Activated T-helper 1 cell treated with Interleukin-2 at 50 U/mL for 16 hours (primary cell): ENCODE results near the gene FBXO47.
"Not testable (repeated sequence)": the region's sequence is repeated elsewhere in the genome, so short reads cannot be mapped to it uniquely, and the experiment has no call there.

Experiments used
- DNase-seq: peaks from one replicate; pipeline ENCODE4 v3.0.0-alpha.2; 2020; ENCODE audit warnings: low read depth

The FBXO47 gene

GRCh38 chr17:38980490-38981217 is 13.5 kb upstream of the FBXO47 start:
- DNase-seq = no peak

DNA sequence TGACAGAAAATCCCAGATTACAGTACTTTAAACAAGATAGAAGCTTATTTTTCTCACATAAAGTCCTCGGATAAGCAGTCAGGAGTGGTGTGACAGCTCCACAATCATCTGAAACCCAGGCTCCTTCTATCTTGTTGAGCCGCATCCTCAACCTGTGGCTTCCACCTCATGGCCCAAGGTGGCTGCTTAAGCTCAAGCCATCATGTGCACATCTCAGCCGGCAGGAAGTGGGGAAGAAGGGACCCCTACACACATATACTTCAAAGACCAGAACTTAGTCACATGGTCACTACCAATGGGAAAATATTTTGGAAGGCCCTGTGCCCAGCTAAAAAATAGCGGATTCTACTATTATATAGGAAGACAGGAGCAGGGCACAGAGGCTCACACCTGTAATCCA is 11.0 kb upstream of the FBXO47 start:
- DNase-seq = no peak

GRCh38 chr17:38976187-38976551 is 9.0 kb upstream of the FBXO47 start:
- not testable (repeated sequence) for DNase-seq

DNA sequence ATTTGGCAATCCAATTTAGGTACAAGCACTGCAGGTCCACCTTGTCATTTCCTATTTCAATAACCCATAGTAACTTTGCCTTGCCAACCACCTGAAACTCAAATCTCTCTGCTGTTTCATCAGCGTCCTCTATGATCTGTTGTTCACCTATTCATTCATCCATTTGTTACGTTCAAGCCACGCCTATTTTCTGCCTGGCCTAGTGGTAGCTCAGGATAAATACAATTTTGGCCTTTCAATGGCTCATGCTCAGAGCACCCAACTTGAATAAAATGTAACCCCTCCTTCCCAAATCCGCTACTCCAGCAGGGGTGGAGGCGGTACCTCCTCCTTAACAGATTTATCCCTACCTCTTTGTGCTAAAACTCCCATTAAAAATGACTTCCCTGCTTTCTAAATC is 3.6 kb upstream of the FBXO47 start:
- no peak for DNase-seq

- no peak for DNase-seq
Observed at GRCh38 chr17:38970128-38970527, 2.9 kb upstream of the FBXO47 start.

DNA sequence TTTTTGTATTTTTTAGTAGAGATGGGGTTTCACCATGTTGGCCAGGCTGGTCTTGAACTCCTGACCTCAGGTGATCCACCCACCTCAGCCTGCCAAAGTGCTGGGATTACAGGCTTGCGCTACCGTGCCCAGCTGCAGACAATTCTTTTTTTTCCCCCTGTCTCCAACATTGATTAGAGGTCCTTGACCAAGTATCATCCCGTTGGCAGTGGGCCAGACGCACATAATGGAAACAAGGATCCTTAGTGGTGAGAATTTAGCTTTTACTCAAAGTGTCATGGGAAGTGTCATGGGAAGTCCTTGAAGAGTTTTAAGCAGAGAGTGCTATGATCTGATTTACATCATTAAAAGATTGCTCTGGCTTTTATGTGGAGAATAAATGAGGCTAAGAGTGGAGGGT is 2.1 kb upstream of the FBXO47 start:
- no peak for DNase-seq

GRCh38 chr17:38961413-38961812 is 5.8 kb downstream of the FBXO47 start:
- no peak for DNase-seq

GRCh38 chr17:38960402-38960801 is 6.8 kb downstream of the FBXO47 start:
- no peak for DNase-seq

DNA sequence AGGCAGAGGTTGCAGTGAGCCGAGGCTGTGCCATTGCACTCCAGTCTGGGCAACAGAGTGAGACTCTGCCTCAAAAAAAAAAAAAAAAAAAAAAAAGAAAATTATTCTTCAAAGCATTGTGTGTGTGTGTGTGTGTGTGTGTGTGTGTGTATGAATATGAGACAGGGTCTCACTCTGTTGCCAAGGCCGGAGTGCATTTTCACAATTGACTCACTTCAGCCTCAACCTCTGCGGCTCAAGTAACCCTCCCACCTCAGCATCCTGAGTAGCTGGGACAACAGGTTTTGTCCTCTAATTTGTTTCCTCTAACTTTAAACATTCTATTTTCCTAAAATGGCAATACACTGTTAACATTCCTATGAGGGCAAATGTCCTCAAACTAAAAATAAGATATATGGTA is 7.7 kb downstream of the FBXO47 start:
- no peak for DNase-seq

DNA sequence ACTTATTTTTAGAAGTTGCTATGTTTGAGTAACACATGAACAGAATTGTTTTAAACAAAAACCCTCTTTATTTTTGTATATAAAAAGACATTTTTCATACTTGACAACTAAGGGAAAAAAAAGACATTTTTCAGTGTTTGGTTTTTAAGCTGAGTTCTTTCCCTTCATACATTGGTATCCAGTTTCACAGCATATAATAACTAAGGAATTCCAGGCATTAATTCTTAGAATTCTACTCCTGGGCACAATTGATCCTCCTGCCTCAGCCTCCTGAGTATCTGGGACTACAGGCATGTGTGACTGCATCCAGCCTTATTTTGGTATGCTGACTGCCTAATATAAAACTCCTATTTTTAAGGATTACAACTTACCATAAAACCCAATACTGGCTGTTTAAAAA is 8.4 kb downstream of the FBXO47 start:
- no peak for DNase-seq

DNA sequence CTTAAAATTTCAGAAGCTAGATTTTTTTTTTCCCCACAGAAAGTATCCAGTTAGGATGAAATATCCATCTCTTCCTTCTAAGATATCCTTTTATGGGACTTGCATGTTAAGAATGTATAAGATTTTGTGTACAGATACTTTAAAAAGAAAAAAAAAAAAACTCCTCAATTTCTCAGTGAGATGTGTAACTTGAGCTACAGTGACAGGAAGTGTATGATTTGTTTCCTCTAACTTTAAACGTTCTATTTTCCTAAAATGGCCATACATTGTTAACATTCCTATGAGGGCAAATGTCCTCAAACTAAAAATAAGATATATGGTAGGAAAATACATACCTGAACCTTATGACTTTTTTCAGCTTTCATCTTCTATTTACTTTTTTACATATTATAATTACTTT is 8.9 kb downstream of the FBXO47 start:
- no peak for DNase-seq

GRCh38 chr17:38953800-38954199 is 13.4 kb downstream of the FBXO47 start:
- DNase-seq = not testable (repeated sequence)

DNA sequence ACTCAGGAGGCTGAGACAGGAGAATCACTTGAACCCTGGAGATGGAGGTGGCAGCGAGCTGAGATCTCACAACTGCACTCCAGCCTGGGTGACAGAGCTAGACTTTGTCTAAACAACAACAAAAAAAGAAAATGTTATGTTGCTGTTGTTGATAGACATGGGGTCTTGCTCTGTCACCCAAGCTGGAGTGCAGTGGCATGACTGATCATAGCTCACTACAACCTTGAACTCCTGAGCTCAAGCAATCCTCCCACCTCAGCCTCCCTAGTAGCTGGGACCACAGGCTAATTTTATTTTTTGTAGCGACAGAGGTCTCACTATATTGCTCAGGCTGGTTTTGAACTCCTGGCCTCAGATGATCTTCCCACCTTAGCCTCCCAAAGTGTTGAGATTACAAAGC is 20.0 kb downstream of the FBXO47 start:
- DNase-seq = no peak

- no peak for DNase-seq
Observed at GRCh38 chr17:38943607-38944006, 23.6 kb downstream of the FBXO47 start.

- no peak for DNase-seq
Observed at GRCh38 chr17:38942696-38943334, 24.4 kb downstream of the FBXO47 start.

- no peak for DNase-seq
Observed at GRCh38 chr17:38940404-38940803, 26.8 kb downstream of the FBXO47 start.

DNA sequence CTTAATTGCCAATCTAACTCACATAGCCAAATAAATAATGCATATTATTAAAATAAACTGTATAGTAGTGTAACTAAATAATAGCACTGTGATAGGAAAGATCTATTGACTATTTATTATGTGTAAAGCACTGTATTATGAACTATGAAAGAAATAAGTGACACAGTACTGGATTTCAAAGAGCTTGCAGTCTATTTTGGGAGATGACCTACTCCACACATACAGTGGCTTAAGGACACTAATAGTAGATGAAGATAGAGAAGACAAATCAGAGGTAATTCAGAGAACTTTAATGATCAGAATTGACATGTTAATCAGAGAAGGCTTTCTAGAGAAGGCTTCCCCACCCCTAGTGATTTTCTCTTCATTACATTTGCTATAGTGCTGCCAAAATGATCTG is 27.2 kb downstream of the FBXO47 start:
- DNase-seq = no peak

DNA sequence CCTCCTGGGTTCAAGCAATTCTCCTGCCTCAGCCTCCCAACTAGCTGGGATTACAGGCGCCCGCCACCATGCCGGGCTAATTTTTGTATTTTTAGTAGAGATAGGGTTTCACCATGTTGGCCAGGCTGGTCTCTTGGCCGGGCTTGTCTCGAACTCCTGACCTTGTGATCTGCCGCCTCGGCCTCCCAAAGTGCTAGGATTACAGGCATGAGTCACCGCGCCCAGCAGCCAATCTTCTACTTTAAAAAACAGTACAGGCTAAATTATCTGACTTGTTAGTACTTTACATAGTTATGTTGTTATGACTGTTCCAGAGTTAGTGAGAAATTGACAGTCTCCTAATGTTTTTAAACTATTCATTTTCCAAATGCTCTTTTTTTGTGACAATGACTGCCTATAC is 33.2 kb downstream of the FBXO47 start:
- not testable (repeated sequence) for DNase-seq

- not testable (repeated sequence) for DNase-seq
Observed at GRCh38 chr17:38930782-38931181, 36.4 kb downstream of the FBXO47 start.

- DNase-seq = no peak
Observed at GRCh38 chr17:38926293-38927070, 40.7 kb downstream of the FBXO47 start.

DNA sequence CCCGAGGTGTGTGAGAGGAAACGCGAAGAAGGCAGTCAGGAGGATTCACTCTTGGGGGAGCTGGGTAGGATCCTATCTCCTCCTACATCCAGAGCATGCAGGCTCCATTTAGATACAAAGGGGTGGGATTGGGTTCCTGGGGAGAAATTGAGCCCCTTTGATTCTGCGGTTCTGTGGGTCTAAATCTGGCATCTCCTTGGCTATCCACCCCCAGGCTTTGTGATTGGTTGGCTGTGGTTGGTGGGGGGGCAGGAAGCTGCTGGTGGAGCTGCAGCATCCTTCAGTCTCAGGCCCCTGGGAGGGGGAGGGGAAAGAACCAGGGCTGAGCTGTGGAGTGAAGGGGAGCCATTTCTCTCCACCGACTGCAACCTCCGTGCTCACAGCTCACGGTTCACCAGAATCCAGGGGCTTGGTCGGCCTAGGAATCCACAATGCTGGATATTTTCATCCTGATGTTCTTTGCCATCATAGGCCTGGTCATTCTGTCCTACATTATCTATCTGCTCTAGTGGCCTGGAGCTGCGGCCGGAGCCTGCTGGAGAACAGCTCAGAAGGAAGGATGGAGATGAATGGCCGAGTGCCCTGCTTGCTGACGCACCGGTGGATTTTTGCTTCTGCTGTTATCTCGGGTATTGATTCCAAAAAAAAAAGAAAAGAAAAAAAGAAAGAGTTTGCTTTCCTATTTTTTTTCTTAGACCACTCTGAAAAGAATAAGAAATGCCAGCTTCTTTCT is 41.8 kb downstream of the FBXO47 start, which contains the start of gene LASP1NB:
Gene LASP1NB, plus strand, starts transcription at position 352 of the 733 bp plus-strand sequence.
- no peak for DNase-seq

DNA sequence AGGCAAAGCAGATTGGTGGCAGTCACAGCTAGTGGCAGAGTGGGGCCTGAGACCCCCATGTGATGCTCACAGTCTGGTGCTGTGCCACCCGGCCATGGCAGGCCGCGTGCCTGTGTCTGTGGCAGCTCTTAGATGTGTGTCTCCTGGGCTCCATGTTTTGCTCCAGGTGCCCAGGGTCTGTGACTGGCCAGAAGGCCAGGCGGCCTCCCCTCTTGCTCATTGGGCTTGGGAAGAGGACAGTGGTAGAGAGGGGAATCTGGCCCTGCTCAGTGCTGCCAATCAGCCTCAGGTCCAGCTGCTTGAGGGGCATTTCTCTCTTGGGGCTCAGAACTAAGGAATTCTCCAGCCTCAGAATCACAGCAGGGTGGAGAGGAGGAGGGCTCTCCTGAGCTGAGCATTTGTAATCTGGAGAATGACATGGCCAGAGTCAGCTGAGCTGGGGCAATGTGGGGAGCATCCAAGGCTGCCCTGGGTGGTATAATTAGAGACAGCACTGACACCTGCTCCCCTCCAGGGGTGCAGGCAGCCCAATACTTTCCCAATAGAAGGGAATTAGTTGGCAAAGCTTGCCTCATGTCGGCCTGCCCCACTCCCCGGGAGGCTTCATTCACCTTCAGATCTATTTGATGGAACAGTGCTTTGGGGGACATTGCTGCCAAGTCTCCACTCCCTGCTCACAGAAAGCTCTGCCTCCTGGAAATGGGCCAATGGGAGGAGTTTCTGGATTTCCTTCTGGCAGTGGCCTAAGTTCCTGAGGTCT is 44.5 kb downstream of the FBXO47 start:
- no peak for DNase-seq
